ENCODE measurements around the gene IYD. TPM values are rescaled to one million over a fixed set of nuclear protein-coding genes. Genes with fewer than 3 reads are reported as not detected.

The IYD gene
- total and polyA plus RNA-seq, 10 of the 15 experiments (the other 5 are each of a cell fraction or from before 2014, with no cell fraction given): 0.07 TPM; not detected in 9

DNA sequence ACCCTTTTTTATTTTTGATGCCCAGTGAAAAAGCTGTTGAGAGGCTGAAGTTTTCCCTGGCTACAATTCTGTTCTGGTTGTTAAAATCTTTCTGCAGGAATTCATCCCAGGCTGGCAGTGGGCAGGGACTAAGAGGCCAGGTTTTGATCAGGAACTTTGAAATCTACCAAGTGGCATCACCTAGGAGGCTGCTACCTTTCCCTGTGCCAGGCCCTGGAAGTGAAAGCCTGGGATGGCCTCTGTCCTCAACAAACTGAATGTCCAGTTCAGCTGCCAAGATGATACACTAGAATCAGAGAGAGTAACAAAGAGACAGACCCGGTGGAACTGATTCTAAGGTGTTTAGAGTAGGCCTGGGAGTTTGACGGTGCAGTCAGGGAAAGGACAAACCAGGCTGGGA lies 596 bp downstream of the IYD start:
- Histone ChIP-seq H3K9me3 (replicated peaks; ENCODE audit: control insufficient read depth, insufficient read depth, low read length) (no peaks in the 10 kb centered on the region), H3K36me3 (ENCODE audit: control insufficient read depth in 2 of 2, insufficient read depth in 2 of 2, low read length in 1 of 2) (no peaks in the 10 kb centered on the region), H3K4me2 (ENCODE audit: control insufficient read depth, insufficient read depth) (no peak overlapping the region), H3K27me3 (replicated peaks in 1 of 2; ENCODE audit: control insufficient read depth in 2 of 2, insufficient read depth in 2 of 2, low read length in 1 of 2) (peaks cover 2 to 3% of the 10 kb centered on the region in 2 experiments; a peak in 3 of 4 replicates), H4K20me1 (ENCODE audit: control insufficient read depth, insufficient read depth) (no peaks in the 10 kb centered on the region), H3K4me1 (ENCODE audit: control insufficient read depth, insufficient read depth, low read length) (no peaks in the 10 kb centered on the region), H3K4me3 (no peak overlapping the region), H3K9ac (ENCODE audit: control insufficient read depth, insufficient read depth, low read length) (no peak overlapping the region), H3K27ac (ENCODE audit: control insufficient read depth, insufficient read depth) (no peak overlapping the region), H2AFZ (ENCODE audit: control insufficient read depth, low read depth, low read length) (no peak overlapping the region), H3K79me2 (ENCODE audit: control insufficient read depth, insufficient read depth, low read length) (no peaks in the 10 kb centered on the region)
- in situ Hi-C loops (cut with MboI): no loop called here
- ChIA-PET RAD21 (ENCODE audit: unreplicated experiment) (no interaction called here), SMC1A (ENCODE audit: uncharacterized antibody, unreplicated experiment) (no interaction called here), CTCF (interaction anchor here (3.0 kb wide), 1 partner anchor 26 kb away, joined by 9 read pairs; no protein-coding TSS in a partner anchor), POLR2A (interaction anchor here (0.5 kb wide), 1 partner anchor 28 kb away, joined by 4 read pairs; no protein-coding TSS in a partner anchor)
- TF ChIP-seq KAT2A (conservative IDR thresholded peaks at IDR 0.05; ENCODE audit: control insufficient read depth, low read depth, low read length) (no peak), SIX5 (IDR thresholded peaks at IDR 0.05; ENCODE audit: low read depth, low read length, severe bottlenecking) (no peak), SIN3A (IDR thresholded peaks at IDR 0.05; ENCODE audit: low read depth, low read length) (no peak), SP1 (IDR thresholded peaks at IDR 0.05; ENCODE audit: low read depth, low read length) (no peak), NR2C1 (IDR thresholded peaks at IDR 0.05) (no peak), TCF3 (IDR thresholded peaks at IDR 0.05; ENCODE audit: borderline replicate concordance, insufficient read depth, low read depth, low read length) (no peak), PML (IDR thresholded peaks at IDR 0.05; ENCODE audit: low read length) (no peak), NBN (IDR thresholded peaks at IDR 0.05) (no peak), MYC (IDR thresholded peaks at IDR 0.05; ENCODE audit: insufficient read depth, insufficient read length, insufficient replicate concordance, low read length, severe bottlenecking) (no peak), CEBPB (IDR thresholded peaks at IDR 0.05; ENCODE audit: borderline replicate concordance in 1 of 2, low read depth in 2 of 2, low read length in 2 of 2) (no peak), PAX8 (IDR thresholded peaks at IDR 0.05) (no peak), ZNF217 (IDR thresholded peaks at IDR 0.05) (no peak), ZBED1 (IDR thresholded peaks at IDR 0.05; ENCODE audit: borderline replicate concordance) (no peak)
- TF ChIP-seq, protein P1, sequence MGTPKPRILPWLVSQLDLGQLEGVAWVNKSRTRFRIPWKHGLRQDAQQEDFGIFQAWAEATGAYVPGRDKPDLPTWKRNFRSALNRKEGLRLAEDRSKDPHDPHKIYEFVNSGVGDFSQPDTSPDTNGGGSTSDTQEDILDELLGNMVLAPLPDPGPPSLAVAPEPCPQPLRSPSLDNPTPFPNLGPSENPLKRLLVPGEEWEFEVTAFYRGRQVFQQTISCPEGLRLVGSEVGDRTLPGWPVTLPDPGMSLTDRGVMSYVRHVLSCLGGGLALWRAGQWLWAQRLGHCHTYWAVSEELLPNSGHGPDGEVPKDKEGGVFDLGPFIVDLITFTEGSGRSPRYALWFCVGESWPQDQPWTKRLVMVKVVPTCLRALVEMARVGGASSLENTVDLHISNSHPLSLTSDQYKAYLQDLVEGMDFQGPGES (IDR thresholded peaks at IDR 0.05): no peak
- intact Hi-C loops (cut with micrococcal nuclease; ENCODE audit: unreplicated experiment): no loop called here
- no peak for ATAC-seq
- DNase-seq (ENCODE audit: low read depth, low spot score): no peak
- BruUV-seq (replicated peaks): no TSS peak
- 42% methylated on average over 2 of the region's 2 CpGs for WGBS (ENCODE audit: insufficient coverage, insufficient replicate concordance, low lambda C conversion rate, missing lambda C conversion rate)
- no peak for FAIRE-seq
